ENCODE measurements around the gene JCHAIN.

JCHAIN gene

GRCh38 chr4:70634482-70634881, 31.8 kb downstream of the JCHAIN start:
- DNase-seq: no peak

DNA sequence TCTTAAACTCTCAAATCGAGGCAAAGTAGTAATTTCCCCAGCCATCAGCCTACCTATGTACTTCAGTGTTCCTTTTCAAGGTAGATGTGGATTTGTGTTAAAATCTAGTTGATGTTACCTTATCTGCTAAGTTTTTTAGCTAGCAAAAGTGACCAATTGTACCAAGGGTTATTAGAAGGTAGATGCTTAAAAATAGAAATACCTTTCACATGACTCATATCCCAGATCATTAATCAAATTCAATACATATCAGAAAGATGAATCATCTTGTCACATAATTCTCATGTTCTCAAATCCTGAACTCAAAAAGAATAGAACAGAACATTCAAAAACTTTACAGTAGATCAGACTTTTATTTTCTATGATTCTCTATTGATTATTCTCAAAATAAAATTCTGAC, 34.3 kb downstream of the JCHAIN start:
- DNase-seq: no peak

DNA sequence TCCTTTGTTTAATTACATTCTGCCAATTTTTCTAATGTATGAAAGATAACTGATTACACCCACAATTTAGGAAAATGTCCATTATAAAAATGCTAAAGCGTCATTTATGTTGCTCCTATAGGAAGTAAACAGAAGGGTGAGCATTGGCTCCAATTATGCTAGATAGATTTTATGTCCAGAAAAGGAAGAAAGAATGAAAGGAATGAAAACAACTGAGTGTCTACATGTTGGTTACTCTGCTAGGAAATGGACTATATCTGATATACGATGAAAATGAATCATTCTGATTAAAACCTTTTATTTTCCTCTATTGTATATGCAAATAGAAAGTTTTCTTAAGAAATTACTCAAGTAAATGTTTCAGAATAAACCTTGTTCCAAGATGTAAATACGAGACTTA, 36.1 kb downstream of the JCHAIN start:
- DNase-seq: no peak

- no peak for DNase-seq
Observed at GRCh38 chr4:70629469-70630090, 36.7 kb downstream of the JCHAIN start.

DNA sequence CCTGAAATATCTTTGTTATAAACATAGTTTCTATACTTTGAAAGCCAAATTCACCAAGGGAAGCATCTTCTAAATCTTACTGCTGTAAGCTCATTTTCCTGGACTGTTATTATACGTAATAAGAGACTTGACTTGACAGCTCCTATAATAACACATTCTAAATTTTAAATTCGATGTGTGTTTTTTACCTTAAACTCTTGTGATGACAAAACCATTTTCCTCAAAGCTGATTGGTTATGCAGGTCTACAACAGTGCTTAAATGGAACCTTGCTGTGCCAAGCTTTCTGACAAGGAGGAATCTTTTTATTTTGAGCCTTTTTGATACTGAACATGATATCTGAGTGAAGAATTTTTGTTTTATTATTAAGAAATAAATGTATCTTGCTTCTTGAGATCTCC, 37.9 kb downstream of the JCHAIN start, which contains the start of gene ENAM:
Gene ENAM (plus strand): TSS at position 301 of the 400 bp plus-strand sequence. CDS start 757 bp downstream, outside the sequence.
- no peak for DNase-seq

GRCh38 chr4:70627620-70628019, 38.7 kb downstream of the JCHAIN start:
- no peak for DNase-seq

DNA sequence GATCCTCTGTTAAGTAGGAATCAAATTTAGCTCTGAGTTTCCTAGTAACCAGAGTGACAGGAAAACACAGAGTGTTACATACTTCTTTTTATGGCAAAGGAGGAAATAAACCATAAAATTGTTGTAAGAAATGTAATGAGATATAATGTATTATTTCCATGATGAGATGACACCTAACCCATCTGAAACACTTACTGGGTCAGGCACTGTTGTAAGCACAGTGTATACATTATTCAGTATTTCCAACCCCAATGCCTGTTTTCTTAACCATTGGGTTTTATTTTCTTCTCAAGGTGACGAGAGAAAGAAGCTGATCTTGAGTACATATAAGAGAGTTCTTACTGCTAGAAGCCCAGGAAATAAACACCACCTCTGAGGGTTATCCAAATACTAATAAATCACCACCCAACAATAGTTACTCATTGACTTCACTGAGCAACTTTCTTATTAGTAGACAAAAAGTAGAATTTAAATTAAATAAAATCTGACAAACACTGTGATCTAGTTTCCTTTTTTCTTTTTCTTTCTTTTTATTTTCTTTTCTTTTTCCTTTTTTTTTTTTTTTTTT, 42.0 kb downstream of the JCHAIN start:
- DNase-seq: peak in 2 of 6 experiments; percentile 10 to 20

GRCh38 chr4:70623323-70623722, 43.0 kb downstream of the JCHAIN start:
- DNase-seq: peak in 4 of 6 experiments; percentile 1 to 47 (median 32)

DNA sequence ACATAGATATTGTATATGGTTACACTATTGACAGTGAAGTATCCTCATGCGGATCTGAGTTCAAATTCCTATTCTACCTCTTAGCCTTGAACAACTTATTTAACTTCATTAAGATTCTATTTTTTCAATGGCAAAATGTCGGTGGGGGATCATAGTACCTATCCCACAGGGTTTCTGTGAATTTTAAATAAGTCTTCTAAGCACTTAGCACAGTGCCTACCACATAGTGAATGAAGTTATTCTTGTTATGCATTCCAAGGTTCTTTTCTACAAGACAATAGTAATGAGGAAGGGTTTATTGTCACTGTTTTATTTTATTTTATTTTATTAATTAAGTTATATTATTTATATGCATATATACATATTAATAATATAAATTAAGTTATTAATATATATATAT, 46.5 kb downstream of the JCHAIN start:
- DNase-seq: peak in 1 of 6 experiments; percentile 44

- peak in 2 of 6 experiments; percentile 45 for DNase-seq
Observed at GRCh38 chr4:70619288-70619687, 47.0 kb downstream of the JCHAIN start.

GRCh38 chr4:70614184-70614555, 52.1 kb downstream of the JCHAIN start:
- DNase-seq: no peak

DNA sequence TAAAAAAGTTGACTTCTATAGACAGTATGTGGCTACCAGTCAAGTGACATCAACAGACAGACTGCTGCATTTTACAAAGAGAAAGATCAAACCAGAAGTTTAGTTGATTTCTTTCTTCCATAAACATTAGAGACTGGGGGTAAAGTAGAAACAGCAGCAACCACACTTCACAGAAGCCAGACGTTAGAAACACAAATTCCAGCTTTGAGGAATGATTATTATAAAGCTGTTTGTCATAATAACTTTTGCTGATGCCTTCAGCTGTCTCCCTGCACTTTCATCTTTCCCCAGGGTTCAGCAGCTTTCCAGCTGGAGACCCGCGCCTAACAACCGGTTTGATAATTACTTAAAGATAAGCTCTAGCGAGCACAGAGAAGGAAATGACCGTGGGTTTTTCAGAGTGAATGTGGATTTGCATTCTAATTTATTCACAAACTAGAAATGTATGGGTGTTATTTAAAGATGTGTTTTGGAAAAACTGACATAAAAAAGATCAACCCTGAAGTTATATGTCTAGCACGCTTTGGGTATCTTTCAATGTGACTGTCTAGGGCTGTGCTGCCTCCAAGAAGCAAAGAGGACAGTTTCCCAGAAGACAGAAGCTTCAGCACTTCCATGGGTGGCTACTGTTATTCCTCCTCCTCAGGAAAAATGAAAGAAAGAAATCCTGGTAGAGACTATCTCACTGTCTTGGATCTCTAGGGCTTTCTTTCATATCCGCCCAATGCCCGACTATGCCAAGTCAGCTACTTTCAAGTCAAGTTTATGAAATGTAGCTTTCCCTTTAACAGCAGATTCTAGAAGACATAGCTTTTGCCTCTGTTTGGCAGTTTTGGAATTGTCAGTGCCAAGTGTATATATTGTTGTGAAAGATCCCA, 52.8 kb downstream of the JCHAIN start:
- DNase-seq: no peak

GRCh38 chr4:70608324-70608723, 58.0 kb downstream of the JCHAIN start:
- DNase-seq: no peak

GRCh38 chr4:70607334-70607853, 58.9 kb downstream of the JCHAIN start:
- DNase-seq: no peak

DNA sequence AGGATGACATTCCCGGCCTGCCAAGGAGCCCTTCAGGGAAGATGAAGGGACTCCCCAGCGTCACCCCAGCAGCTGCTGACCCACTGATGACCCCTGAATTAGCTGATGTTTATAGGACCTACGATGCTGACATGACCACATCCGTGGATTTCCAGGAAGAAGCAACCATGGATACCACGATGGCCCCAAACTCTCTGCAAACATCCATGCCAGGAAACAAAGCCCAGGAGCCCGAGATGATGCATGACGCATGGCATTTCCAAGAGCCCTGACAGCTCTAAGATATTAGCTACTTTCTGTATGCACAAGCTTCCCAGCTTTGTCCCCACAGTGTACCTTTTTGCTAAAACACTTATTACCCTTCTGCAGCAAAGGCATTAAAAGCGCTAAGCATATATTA, 59.8 kb downstream of the JCHAIN start:
- no peak for DNase-seq

Data from stimulated activated naive CD4-positive, alpha-beta T cell (primary cell).